ENCODE data around the gene NECTIN1.

Gene NECTIN1

DNA sequence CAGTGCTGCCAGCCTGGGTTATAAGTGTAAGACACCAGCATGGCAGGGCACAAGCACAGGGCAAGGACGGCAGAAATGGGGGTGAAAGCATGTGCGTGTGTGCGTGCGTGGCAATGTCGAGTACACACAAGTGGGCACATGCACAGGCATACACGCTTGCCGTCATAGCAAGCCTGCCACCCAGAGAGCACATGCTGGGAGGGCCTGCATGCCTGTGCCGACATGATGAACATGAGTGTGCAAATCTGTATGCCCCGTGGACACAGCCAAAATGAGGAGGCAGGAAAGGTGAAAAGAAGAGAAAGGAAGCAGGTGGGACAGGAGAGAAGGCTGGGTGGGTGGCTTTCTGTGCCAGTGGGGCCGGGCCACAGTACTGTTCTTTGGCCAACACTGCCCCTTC lies 62.9 kb downstream of the NECTIN1 start:
- no peak for DNase-seq
- TF ChIP-seq GATA1 (IDR thresholded peaks at IDR 0.05; ENCODE audit: low read depth, low read length), result no peak

GRCh38 chr11:119664701-119665420 lies 64.1 kb downstream of the NECTIN1 start:
- DNase-seq, result no peak
- TF ChIP-seq GATA1 (IDR thresholded peaks at IDR 0.05; ENCODE audit: low read depth, low read length), result no peak
- no peak for TF ChIP-seq POLR2A (IDR thresholded peaks at IDR 0.05; ENCODE audit: low read length)

DNA sequence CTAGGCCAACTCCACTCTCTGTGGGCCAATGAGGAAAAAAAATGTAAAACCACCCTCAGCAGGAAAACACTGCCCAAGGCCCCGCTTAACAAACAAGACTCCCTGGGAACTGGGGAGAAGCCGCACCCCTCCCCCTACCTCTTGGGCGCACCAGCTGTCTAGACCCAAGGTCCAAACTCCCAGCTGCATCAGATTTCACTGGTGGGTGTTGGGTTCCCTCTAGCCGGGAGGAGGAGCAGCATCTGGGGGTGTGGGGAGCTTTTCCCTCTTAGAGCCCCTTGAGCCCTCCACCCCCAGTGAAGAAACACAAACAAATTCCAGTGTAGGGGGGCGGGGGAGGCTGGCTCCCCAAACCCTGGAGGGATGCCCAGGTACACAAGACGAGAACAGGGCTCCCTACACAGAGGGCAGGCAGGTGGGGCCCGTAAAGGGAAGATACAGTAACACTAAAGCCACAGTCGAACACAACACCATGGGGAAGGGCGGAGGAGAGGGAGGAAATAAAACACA lies 64.9 kb downstream of the NECTIN1 start:
- TF ChIP-seq POLR2A (IDR thresholded peaks at IDR 0.05; ENCODE audit: low read length), result no peak
- no peak for TF ChIP-seq GATA1 (IDR thresholded peaks at IDR 0.05; ENCODE audit: low read depth, low read length)

DNA sequence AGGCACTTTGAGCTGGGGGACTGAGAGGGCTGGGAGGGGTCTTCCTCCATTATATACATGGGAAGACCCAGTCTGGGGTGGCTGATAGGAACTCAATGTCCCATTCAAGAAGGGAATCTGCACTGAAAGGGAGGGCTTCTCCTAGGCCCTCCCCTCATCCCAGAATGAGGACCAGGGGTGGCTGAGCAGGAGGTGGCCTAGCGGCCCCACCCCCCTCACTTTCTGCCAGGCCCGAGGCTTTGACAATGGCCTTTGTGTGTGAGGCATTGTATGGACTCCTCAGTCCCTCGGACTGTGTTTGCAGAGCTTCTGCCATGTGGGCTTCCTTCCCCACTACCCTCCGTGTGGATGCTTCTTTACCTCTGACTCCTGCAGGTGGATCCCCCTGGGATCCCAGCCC lies 65.7 kb downstream of the NECTIN1 start:
- TF ChIP-seq GATA1 (IDR thresholded peaks at IDR 0.05; ENCODE audit: low read depth, low read length), result no peak
- TF ChIP-seq POLR2A (IDR thresholded peaks at IDR 0.05; ENCODE audit: low read length), result no peak
- no peak for DNase-seq

More for the DNA sequence above, 64.9 kb downstream of the NECTIN1 start:
- DNase-seq, result no peak

DNA sequence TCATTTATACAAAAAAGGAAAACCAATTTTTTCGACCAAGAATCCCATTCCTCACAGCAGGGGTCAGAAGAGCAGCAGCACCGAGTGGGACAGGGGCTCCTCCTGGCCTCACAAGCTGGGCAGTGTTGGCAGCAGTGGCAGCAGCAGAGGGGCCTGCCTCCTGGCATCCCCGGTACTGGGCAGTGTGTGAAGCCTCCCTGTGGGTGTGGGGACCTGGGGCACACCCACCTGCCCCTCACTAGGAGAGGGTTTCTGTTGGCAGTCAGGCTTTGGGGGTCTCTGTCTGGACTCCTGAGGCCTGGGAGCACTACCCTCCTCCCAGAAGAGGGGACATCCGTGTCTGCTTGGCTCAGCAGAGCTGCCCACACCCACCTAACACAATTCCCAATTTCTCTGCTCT lies 67.8 kb downstream of the NECTIN1 start:
- TF ChIP-seq GATA1 (IDR thresholded peaks at IDR 0.05; ENCODE audit: low read depth, low read length) (no peak), POLR2A (IDR thresholded peaks at IDR 0.05; ENCODE audit: low read length) (no peak)
- no peak for DNase-seq

GRCh38 chr11:119659971-119660723 lies 68.9 kb downstream of the NECTIN1 start:
- TF ChIP-seq GATA1 (IDR thresholded peaks at IDR 0.05; ENCODE audit: low read depth, low read length) (no peak), POLR2A (IDR thresholded peaks at IDR 0.05; ENCODE audit: low read length) (no peak)
- DNase-seq, result no peak

- no peak for TF ChIP-seq GATA1 (IDR thresholded peaks at IDR 0.05; ENCODE audit: low read depth, low read length)
- no peak for TF ChIP-seq POLR2A (IDR thresholded peaks at IDR 0.05; ENCODE audit: low read length)
- DNase-seq, result no peak
These were observed 75.9 kb downstream of the NECTIN1 start for GRCh38 chr11:119652907-119653659.

- TF ChIP-seq POLR2A (IDR thresholded peaks at IDR 0.05; ENCODE audit: low read length), result no peak
- TF ChIP-seq GATA1 (IDR thresholded peaks at IDR 0.05; ENCODE audit: low read depth, low read length), result no peak
- DNase-seq, result no peak
These were observed 77.0 kb downstream of the NECTIN1 start for GRCh38 chr11:119651802-119652584.

DNA sequence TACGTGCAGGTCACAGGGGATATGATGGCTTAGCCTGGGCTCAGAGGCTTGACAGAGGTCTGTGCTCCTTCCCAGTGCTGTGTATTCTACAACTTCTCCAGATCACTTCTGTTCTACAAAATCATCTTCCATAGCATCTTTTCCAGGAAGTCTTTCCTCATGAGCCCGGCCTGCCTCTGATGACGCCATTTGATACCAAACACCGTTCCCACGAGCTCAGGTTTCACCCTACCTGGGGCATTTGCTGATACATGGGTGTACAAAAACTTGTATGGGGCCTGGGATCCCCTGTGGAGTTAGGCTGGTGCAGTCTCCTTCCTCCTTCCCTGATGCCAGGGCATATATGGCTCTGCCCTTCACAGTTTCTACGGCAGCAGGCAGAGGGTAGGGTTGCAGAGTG lies 78.7 kb downstream of the NECTIN1 start:
- no peak for DNase-seq
- TF ChIP-seq GATA1 (IDR thresholded peaks at IDR 0.05; ENCODE audit: low read depth, low read length), result no peak
- TF ChIP-seq POLR2A (IDR thresholded peaks at IDR 0.05; ENCODE audit: low read length), result no peak

DNA sequence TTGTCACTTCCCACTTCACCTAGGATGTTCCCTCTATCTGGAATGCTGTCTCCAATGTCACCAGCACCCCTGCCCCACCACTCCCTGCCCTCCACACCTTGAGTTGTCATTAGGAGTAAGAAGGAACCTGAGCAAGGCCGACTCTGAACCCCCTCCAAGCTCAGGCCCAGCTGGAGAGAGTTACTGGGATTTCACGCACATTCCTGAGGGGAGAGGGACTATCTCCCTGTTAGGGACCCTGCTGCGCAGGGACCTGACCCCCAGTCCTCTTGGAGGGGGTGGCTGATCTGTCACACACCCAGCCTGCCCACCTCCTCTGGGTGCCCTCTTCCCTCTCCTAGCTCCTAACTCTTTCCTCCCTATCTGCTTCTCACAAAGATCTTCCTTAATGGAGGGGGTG lies 81.7 kb downstream of the NECTIN1 start:
- TF ChIP-seq POLR2A (IDR thresholded peaks at IDR 0.05; ENCODE audit: low read length) (no peak), GATA1 (IDR thresholded peaks at IDR 0.05; ENCODE audit: low read depth, low read length) (no peak)
- no peak for DNase-seq

DNA sequence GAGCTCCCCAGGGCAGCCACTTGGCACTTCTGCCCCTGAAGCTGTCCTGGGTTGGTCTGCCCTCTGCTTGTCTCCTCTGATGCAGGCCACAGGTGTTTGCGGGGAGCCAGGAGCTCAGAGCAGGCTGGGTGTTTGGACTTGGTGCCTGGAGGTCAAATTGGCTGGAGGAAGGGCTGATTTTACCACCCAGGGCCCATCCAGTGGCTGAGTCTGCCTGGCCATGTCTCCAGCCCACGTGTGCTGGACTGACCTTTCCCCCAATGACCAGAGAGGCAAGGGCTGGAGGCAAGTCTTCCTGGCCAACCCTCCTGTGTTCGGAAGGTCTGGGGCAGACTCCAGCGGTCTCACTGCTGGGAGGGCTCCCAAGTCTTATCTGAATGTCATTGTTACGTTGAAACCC lies 84.0 kb downstream of the NECTIN1 start:
- DNase-seq, result no peak
- TF ChIP-seq POLR2A (IDR thresholded peaks at IDR 0.05; ENCODE audit: low read length), result no peak
- no peak for TF ChIP-seq GATA1 (IDR thresholded peaks at IDR 0.05; ENCODE audit: low read depth, low read length)

DNA sequence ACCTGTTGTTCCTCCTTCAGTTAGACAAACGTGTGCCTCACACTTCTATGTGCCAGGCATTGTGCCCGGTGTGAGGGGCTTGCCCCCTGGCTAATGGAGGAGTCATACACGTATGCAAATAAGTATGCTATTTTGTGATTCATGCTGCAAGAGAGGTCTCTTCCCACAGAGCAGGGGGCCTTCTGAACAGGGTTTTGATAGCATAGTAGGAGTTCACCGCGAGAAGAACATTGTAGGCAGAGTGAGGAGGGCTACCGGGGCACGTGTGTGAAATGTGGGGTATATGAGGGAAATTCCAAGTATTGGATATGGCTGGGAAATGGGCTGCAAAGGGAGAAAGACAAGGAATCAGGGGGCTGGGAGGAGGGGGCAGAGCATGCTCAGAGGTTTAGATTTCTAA lies 84.5 kb downstream of the NECTIN1 start:
- no peak for DNase-seq
- TF ChIP-seq GATA1 (IDR thresholded peaks at IDR 0.05; ENCODE audit: low read depth, low read length) (no peak), POLR2A (IDR thresholded peaks at IDR 0.05; ENCODE audit: low read length) (no peak)

DNA sequence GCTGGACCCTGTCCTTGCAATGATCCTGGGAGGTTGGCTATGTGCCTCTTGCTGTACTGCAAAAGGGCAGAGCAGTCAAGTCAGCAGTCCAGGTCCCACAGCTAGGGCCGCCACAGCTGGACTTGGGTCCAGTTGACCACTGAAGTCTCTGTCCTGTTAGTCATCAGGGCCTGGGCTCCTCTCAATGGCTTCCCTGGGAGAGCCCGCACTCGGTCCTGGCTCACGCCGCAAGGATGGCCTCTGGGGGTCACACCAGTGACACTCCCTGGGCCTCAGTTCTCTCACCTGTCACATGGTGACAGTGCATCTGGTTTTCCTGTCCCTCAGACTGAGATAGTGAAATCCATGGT lies 85.1 kb downstream of the NECTIN1 start:
- TF ChIP-seq POLR2A (IDR thresholded peaks at IDR 0.05; ENCODE audit: low read length) (no peak), GATA1 (IDR thresholded peaks at IDR 0.05; ENCODE audit: low read depth, low read length) (no peak)
- DNase-seq, result no peak
